Measurements from ENCODE around the gene RAPGEF2. TPM values are rescaled to one million over a fixed set of nuclear protein-coding genes. Genes with fewer than 3 reads are reported as not detected.
"Not testable (repeated sequence)": the region's sequence is repeated elsewhere in the genome, so short reads cannot be mapped to it uniquely, and the experiment has no call there.

RAPGEF2 gene
- total and polyA plus RNA-seq, 4 donors: 9.4 to 51.3 (median 31.9) TPM

GRCh38 chr4:159370286-159370685 lies 267.4 kb downstream of the RAPGEF2 start:
- Histone ChIP-seq H3K9me3 (ENCODE audit: control insufficient read depth, low read length) (no peaks in the 10 kb centered on the region), H3K27me3 (ENCODE audit: control insufficient read depth in 1 of 2, insufficient read depth in 2 of 2, low read length in 1 of 2) (no peaks in the 10 kb centered on the region), H3K36me3 (ENCODE audit: control insufficient read depth in 1 of 2, insufficient read depth in 2 of 2, low read length in 1 of 2) (no peaks in the 10 kb centered on the region), H3K4me3 (ENCODE audit: low read length in 2 of 2) (no peak overlapping the region), H3K27ac (ENCODE audit: low read depth in 1 of 2, low read length in 2 of 2) (no peak overlapping the region), H3K4me1 (ENCODE audit: control insufficient read depth in 1 of 2, insufficient read depth in 2 of 2, low read length in 2 of 2) (no peaks in the 10 kb centered on the region)
- ATAC-seq (ENCODE audit: low FRiP score): no peak
- DNase-seq: no peak
- 83 to 87% methylated on average over 1 of the region's 1 CpG for WGBS, 2 donors
- intact Hi-C loops (cut with DNase I): no loop called here

- H3K27ac ChIP-seq (ENCODE audit: low read depth in 1 of 2, low read length in 2 of 2): no peak overlapping the region
- DNase-seq (no peak), ATAC-seq (ENCODE audit: low FRiP score) (no peak)
- 37 to 42% methylated on average over 3 of the region's 3 CpGs for WGBS, 2 donors
- no peaks in the 10 kb centered on the region for H3K36me3 ChIP-seq (ENCODE audit: control insufficient read depth in 1 of 2, insufficient read depth in 2 of 2, low read length in 1 of 2)
- H3K27me3 ChIP-seq (ENCODE audit: control insufficient read depth in 1 of 2, insufficient read depth in 2 of 2, low read length in 1 of 2): no peaks in the 10 kb centered on the region
- H3K4me1 ChIP-seq (ENCODE audit: control insufficient read depth in 1 of 2, insufficient read depth in 2 of 2, low read length in 2 of 2): no peaks in the 10 kb centered on the region
- intact Hi-C loops (cut with DNase I): no loop called here
- no peak overlapping the region for H3K4me3 ChIP-seq (ENCODE audit: low read length in 2 of 2)
- no peaks in the 10 kb centered on the region for H3K9me3 ChIP-seq (ENCODE audit: control insufficient read depth, low read length)
Measured at GRCh38 chr4:159374749-159375530, 272.1 kb downstream of the RAPGEF2 start.

- Histone ChIP-seq H3K27ac (ENCODE audit: low read depth in 1 of 2, low read length in 2 of 2) (no peak overlapping the region), H3K4me3 (ENCODE audit: low read length in 2 of 2) (no peak overlapping the region), H3K36me3 (ENCODE audit: control insufficient read depth in 1 of 2, insufficient read depth in 2 of 2, low read length in 1 of 2) (no peaks in the 10 kb centered on the region), H3K9me3 (ENCODE audit: control insufficient read depth, low read length) (no peaks in the 10 kb centered on the region), H3K4me1 (ENCODE audit: control insufficient read depth in 1 of 2, insufficient read depth in 2 of 2, low read length in 2 of 2) (no peaks in the 10 kb centered on the region), H3K27me3 (ENCODE audit: control insufficient read depth in 1 of 2, insufficient read depth in 2 of 2, low read length in 1 of 2) (no peaks in the 10 kb centered on the region)
- WGBS, 2 donors: 77 to 86% methylated on average over 5 of the region's 5 CpGs
- intact Hi-C loops (cut with DNase I): no loop called here
- DNase-seq (no peak), ATAC-seq (ENCODE audit: low FRiP score) (no peak)
Measured at GRCh38 chr4:159376289-159376688, 273.4 kb downstream of the RAPGEF2 start.

- H3K27ac ChIP-seq (ENCODE audit: low read depth in 1 of 2, low read length in 2 of 2): no peak overlapping the region
- WGBS, 2 donors: 94 to 97% methylated on average over 25 to 28 of the region's 28 CpGs
- H3K4me1 ChIP-seq (ENCODE audit: control insufficient read depth in 1 of 2, insufficient read depth in 2 of 2, low read length in 2 of 2): no peaks in the 10 kb centered on the region
- intact Hi-C loops (cut with DNase I): no loop called here
- no peaks in the 10 kb centered on the region for H3K9me3 ChIP-seq (ENCODE audit: control insufficient read depth, low read length)
- H3K36me3 ChIP-seq (ENCODE audit: control insufficient read depth in 1 of 2, insufficient read depth in 2 of 2, low read length in 1 of 2): no peaks in the 10 kb centered on the region
- no peaks in the 10 kb centered on the region for H3K27me3 ChIP-seq (ENCODE audit: control insufficient read depth in 1 of 2, insufficient read depth in 2 of 2, low read length in 1 of 2)
- DNase-seq (no peak), ATAC-seq (ENCODE audit: low FRiP score) (no peak)
- H3K4me3 ChIP-seq (ENCODE audit: low read length in 2 of 2): no peak overlapping the region
Measured at GRCh38 chr4:159378056-159378616, 275.3 kb downstream of the RAPGEF2 start.

DNA sequence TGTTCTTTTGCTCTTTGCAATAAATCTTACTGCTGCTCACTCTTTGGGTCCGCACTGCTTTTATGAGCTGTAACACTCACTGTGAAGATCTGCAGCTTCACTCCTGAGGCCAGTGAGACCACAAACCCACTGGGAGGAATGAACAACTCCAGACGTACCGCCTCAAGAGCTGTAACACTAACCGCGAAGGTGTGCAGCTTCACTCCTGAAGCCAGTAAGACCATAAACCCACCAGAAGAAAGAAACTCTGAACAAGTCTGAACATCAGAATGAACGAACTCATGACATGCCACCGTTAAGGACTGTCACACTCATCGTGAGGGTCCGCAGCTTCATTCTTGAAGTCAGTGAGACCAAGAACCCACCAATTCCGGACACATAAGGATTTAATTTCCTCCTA lies 276.2 kb downstream of the RAPGEF2 start:
- H3K9me3 ChIP-seq (ENCODE audit: control insufficient read depth, low read length); H3K27ac ChIP-seq (ENCODE audit: low read depth in 1 of 2, low read length in 2 of 2); ATAC-seq (ENCODE audit: low FRiP score); H3K36me3 ChIP-seq (ENCODE audit: control insufficient read depth in 1 of 2, insufficient read depth in 2 of 2, low read length in 1 of 2); intact Hi-C loops (cut with DNase I); H3K4me1 ChIP-seq (ENCODE audit: control insufficient read depth in 1 of 2, insufficient read depth in 2 of 2, low read length in 2 of 2); DNase-seq; H3K4me3 ChIP-seq (ENCODE audit: low read length in 2 of 2); H3K27me3 ChIP-seq (ENCODE audit: control insufficient read depth in 1 of 2, insufficient read depth in 2 of 2, low read length in 1 of 2): not testable (repeated sequence)
- 94 to 96% methylated on average over 10 of the region's 10 CpGs for WGBS, 2 donors

DNA sequence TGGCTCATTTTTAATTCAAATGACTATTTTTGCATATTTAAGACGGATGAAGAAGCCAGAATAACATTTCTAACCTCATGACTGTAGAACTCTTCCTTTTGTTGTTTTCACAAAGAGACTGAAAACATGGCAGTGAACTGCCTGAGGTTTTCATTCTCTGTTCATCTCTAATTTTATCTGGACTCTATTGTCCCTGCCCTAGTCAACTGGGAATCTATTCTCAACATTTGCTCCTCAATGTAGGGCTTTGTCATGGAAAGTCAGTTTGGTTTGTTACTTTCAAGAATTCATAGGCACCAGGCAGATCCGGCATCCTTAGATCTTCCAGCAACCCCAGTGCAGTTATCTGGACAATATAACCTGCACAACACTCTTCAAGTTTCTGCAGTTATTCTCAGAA lies 277.0 kb downstream of the RAPGEF2 start:
- Histone ChIP-seq H3K36me3 (ENCODE audit: control insufficient read depth in 1 of 2, insufficient read depth in 2 of 2, low read length in 1 of 2) (no peaks in the 10 kb centered on the region), H3K4me1 (ENCODE audit: control insufficient read depth in 1 of 2, insufficient read depth in 2 of 2, low read length in 2 of 2) (no peaks in the 10 kb centered on the region), H3K9me3 (ENCODE audit: control insufficient read depth, low read length) (no peaks in the 10 kb centered on the region), H3K4me3 (ENCODE audit: low read length in 2 of 2) (no peak overlapping the region), H3K27me3 (ENCODE audit: control insufficient read depth in 1 of 2, insufficient read depth in 2 of 2, low read length in 1 of 2) (no peaks in the 10 kb centered on the region), H3K27ac (ENCODE audit: low read depth in 1 of 2, low read length in 2 of 2) (no peak overlapping the region)
- 93 to 95% methylated on average over 2 of the region's 2 CpGs for WGBS, 2 donors
- no peak for ATAC-seq (ENCODE audit: low FRiP score)
- DNase-seq: no peak
- intact Hi-C loops (cut with DNase I): no loop called here

GRCh38 chr4:159382856-159383561 lies 280.1 kb downstream of the RAPGEF2 start:
- DNase-seq (no peak), ATAC-seq (ENCODE audit: low FRiP score) (no peak)
- Histone ChIP-seq H3K27me3 (ENCODE audit: control insufficient read depth in 1 of 2, insufficient read depth in 2 of 2, low read length in 1 of 2) (no peaks in the 10 kb centered on the region), H3K36me3 (ENCODE audit: control insufficient read depth in 1 of 2, insufficient read depth in 2 of 2, low read length in 1 of 2) (no peaks in the 10 kb centered on the region), H3K4me1 (ENCODE audit: control insufficient read depth in 1 of 2, insufficient read depth in 2 of 2, low read length in 2 of 2) (no peaks in the 10 kb centered on the region), H3K4me3 (ENCODE audit: low read length in 2 of 2) (no peak overlapping the region), H3K27ac (ENCODE audit: low read depth in 1 of 2, low read length in 2 of 2) (no peak overlapping the region), H3K9me3 (ENCODE audit: control insufficient read depth, low read length) (no peaks in the 10 kb centered on the region)
- 90 to 91% methylated on average over 8 of the region's 8 CpGs for WGBS, 2 donors
- intact Hi-C loops (cut with DNase I): no loop called here

DNA sequence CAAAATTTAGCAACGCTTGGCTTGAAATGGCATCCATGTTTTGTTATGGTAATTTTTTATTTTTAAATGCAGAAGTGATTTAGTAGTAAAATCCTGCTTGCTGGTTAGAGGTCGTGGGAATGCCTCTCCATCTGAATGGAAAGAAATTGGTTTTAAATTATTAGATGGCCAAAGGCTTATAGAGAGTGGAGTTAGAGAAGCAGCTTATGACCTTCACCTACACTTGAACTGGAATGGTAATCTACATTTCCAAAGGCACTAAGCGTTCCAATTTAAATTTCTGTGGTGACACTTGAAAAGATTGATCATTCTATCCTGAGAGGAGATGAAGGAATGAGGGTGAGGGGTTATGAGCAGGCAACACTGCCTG lies 280.7 kb downstream of the RAPGEF2 start:
- 86 to 88% methylated on average over 3 of the region's 3 CpGs for WGBS, 2 donors
- no peaks in the 10 kb centered on the region for H3K9me3 ChIP-seq (ENCODE audit: control insufficient read depth, low read length)
- intact Hi-C loops (cut with DNase I): no loop called here
- H3K27ac ChIP-seq (ENCODE audit: low read depth in 1 of 2, low read length in 2 of 2): no peak overlapping the region
- H3K27me3 ChIP-seq (ENCODE audit: control insufficient read depth in 1 of 2, insufficient read depth in 2 of 2, low read length in 1 of 2): no peaks in the 10 kb centered on the region
- no peaks in the 10 kb centered on the region for H3K4me1 ChIP-seq (ENCODE audit: control insufficient read depth in 1 of 2, insufficient read depth in 2 of 2, low read length in 2 of 2)
- ATAC-seq (ENCODE audit: low FRiP score): no peak
- H3K36me3 ChIP-seq (ENCODE audit: control insufficient read depth in 1 of 2, insufficient read depth in 2 of 2, low read length in 1 of 2): no peaks in the 10 kb centered on the region
- DNase-seq: no peak
- no peak overlapping the region for H3K4me3 ChIP-seq (ENCODE audit: low read length in 2 of 2)

DNA sequence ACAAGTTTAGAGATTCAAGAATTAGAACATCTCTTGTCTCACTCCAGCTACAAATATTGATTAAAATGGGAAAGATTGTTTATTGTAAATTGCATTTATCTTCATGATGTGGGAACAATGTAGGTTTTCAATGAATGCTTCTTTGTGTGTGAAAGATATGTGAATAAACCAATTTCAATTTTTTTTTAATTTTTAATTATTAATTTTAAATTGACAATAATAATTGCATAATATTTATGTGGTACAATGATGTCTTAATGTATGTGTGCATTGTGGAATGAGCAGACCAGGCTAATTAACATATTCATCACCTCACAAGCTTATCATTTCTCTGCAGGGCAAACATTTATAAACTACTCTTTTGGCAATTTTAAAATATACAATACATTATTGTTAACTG lies 281.1 kb downstream of the RAPGEF2 start:
- no peaks in the 10 kb centered on the region for H3K9me3 ChIP-seq (ENCODE audit: control insufficient read depth, low read length)
- H3K36me3 ChIP-seq (ENCODE audit: control insufficient read depth in 1 of 2, insufficient read depth in 2 of 2, low read length in 1 of 2): no peaks in the 10 kb centered on the region
- no peak overlapping the region for H3K4me3 ChIP-seq (ENCODE audit: low read length in 2 of 2)
- ATAC-seq (ENCODE audit: low FRiP score): no peak
- intact Hi-C loops (cut with DNase I): no loop called here
- no peaks in the 10 kb centered on the region for H3K27me3 ChIP-seq (ENCODE audit: control insufficient read depth in 1 of 2, insufficient read depth in 2 of 2, low read length in 1 of 2)
- no peak for DNase-seq
- H3K4me1 ChIP-seq (ENCODE audit: control insufficient read depth in 1 of 2, insufficient read depth in 2 of 2, low read length in 2 of 2): no peaks in the 10 kb centered on the region
- H3K27ac ChIP-seq (ENCODE audit: low read depth in 1 of 2, low read length in 2 of 2): no peak overlapping the region
